ENCODE measurements around the gene OXER1.

OXER1 gene

DNA sequence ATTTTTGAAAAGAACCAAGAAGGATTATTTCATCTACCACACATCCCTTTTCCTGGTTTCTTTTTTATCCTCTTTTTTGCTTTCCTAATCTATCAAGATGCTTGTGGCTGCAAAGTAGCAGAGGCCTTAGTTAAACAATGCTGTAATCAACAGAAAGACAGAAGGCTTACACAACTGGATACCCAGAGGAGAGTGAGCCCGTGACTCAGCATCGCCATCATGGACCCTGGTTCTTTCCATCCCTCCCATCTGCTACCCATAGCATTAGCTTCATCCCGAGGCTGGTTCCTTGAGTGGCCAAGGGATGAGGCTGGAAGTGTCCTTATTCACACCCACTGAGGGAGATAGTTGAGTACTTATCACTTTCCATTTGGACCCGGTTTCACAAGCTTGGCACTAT is 35.9 kb upstream of the OXER1 start:
- no peak for TF ChIP-seq GATA2 (IDR thresholded peaks at IDR 0.05; ENCODE audit: low read depth, low read length)
- no peak for TF ChIP-seq GATA3 (IDR thresholded peaks at IDR 0.05; ENCODE audit: low read depth, low read length)

DNA sequence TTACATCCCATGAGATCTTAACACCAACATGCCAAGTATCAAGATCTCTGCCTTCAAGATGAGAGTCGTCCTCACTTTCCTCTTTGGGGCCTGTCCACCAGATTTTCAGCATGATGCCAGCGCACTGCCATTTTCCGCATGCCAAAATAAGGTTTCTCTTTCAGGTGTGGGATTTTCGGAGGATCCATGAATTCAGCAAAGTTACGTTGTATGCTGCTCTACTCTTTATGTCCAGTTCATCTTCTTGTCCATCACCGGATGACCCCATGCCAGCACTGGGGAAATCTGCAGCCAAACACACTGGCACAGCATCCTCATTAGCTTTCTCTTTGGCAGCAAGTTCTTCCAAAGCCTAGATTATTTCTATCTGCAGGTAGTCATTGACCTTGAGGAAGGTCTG is 33.3 kb upstream of the OXER1 start:
- TF ChIP-seq GATA2 (IDR thresholded peaks at IDR 0.05; ENCODE audit: low read depth, low read length) (no peak), GATA3 (IDR thresholded peaks at IDR 0.05; ENCODE audit: low read depth, low read length) (no peak)

- TF ChIP-seq GATA2 (IDR thresholded peaks at IDR 0.05; ENCODE audit: low read depth, low read length) (no peak), GATA3 (IDR thresholded peaks at IDR 0.05; ENCODE audit: low read depth, low read length) (no peak)
Observed at GRCh38 chr2:42796427-42797248, 32.7 kb upstream of the OXER1 start.

DNA sequence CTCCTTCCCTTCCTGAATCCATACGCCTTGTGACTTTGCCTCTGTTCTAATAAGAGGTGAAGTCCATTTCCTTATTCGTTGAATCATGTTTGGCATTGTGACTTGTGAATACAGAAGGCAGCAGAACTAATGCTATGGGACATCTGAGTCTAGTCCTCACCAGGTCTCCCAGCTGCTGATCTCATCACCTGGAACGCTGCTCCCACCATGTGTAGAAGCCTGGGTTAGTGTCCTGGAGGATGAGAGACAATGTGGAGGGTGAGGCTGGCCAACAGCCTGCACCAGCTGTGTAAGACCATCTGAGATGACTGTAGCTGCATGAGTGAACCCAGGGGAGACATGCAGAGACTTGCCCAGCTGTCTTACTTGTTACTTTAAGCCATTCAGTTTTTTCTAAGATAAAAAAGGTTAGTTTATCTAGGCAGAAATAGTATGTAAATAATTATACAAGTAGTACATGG is 31.9 kb upstream of the OXER1 start:
- no peak for TF ChIP-seq GATA2 (IDR thresholded peaks at IDR 0.05; ENCODE audit: low read depth, low read length)
- no peak for TF ChIP-seq GATA3 (IDR thresholded peaks at IDR 0.05; ENCODE audit: low read depth, low read length)

- TF ChIP-seq GATA2 (IDR thresholded peaks at IDR 0.05; ENCODE audit: low read depth, low read length) (no peak), GATA3 (IDR thresholded peaks at IDR 0.05; ENCODE audit: low read depth, low read length) (no peak)
Observed at GRCh38 chr2:42795275-42795674, 31.3 kb upstream of the OXER1 start.

GRCh38 chr2:42794271-42795046 is 30.5 kb upstream of the OXER1 start:
- TF ChIP-seq GATA3 (IDR thresholded peaks at IDR 0.05; ENCODE audit: low read depth, low read length), result no peak
- TF ChIP-seq GATA2 (IDR thresholded peaks at IDR 0.05; ENCODE audit: low read depth, low read length), result no peak

DNA sequence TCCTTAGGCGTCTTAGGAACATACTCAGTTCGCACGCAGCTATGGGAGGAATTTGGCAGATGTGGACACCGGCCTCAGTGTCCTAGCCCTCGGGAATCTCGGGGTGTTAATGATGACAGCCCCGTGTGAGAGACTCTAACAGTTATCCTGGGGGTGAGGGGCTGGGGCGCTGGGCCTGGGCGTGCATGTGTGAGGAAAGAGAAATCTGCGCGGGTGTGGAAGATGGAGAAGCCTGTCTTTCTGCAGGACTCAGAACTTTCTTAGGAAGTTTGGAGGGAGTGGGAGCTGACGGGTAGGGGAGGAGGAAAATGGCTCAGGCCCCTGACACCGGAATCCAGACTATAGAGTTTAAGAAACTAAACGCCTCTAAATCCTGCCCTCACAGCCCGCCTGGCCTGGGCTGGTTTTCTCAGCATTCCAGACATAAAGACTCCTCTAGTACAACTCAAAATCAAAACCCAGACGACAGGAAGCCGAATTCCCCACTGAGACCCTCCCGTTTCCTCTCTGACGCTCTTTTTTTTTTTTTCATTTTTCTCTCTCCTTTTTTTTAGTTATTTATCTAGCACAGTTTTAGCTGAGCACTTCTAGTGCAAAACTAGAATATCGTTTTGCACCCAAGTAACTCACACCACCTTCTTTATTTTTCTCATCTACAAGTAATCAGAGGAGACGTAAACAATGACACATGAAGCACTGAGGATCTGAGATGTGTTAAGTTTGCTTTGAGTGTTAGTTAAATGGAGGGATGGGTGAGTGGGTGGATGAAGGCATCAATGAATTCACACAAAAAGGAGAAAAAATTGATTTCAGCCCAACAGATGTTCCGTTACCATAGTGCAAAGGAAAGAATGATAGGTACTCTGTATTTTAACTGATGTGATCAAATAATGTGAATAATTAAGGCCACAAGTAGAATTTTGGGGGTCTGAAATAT is 29.7 kb upstream of the OXER1 start:
- TF ChIP-seq GATA3 (IDR thresholded peaks at IDR 0.05; ENCODE audit: low read depth, low read length) (no peak), GATA2 (IDR thresholded peaks at IDR 0.05; ENCODE audit: low read depth, low read length) (no peak)

- TF ChIP-seq GATA2 (IDR thresholded peaks at IDR 0.05; ENCODE audit: low read depth, low read length), result no peak
- TF ChIP-seq GATA3 (IDR thresholded peaks at IDR 0.05; ENCODE audit: low read depth, low read length), result no peak
Observed at GRCh38 chr2:42792583-42793333, 28.8 kb upstream of the OXER1 start, which contains the start of gene HAAO. TSS of gene HAAO (minus strand) at chr2:42792583. CDS start at chr2:42792536, 47 bp downstream.

- no peak for TF ChIP-seq GATA3 (IDR thresholded peaks at IDR 0.05; ENCODE audit: low read depth, low read length)
- no peak for TF ChIP-seq GATA2 (IDR thresholded peaks at IDR 0.05; ENCODE audit: low read depth, low read length)
Observed at GRCh38 chr2:42792087-42792582, 28.2 kb upstream of the OXER1 start.

GRCh38 chr2:42791606-42792005 is 27.7 kb upstream of the OXER1 start:
- TF ChIP-seq GATA3 (IDR thresholded peaks at IDR 0.05; ENCODE audit: low read depth, low read length) (no peak), GATA2 (IDR thresholded peaks at IDR 0.05; ENCODE audit: low read depth, low read length) (no peak)

DNA sequence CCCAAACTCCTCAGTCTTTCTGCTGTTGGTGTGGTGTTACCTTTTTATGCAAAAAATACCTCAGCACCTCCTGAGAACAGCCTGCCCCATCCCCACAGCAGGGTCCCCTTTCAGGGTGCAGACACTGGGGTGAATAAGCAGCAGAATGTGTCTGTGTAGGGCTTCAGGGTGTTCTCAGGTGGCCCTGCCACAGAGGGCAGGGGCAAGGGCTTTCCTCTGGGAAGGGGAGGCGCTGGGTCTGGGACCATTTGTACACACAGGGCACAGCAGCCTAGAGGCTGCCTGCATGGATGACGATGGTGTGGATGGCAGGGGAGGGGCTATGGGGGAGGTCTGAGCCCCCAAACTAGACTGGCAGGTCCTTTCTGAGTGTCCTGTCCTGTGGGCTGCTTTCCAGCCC is 25.8 kb upstream of the OXER1 start:
- no peak for TF ChIP-seq GATA3 (IDR thresholded peaks at IDR 0.05; ENCODE audit: low read depth, low read length)

DNA sequence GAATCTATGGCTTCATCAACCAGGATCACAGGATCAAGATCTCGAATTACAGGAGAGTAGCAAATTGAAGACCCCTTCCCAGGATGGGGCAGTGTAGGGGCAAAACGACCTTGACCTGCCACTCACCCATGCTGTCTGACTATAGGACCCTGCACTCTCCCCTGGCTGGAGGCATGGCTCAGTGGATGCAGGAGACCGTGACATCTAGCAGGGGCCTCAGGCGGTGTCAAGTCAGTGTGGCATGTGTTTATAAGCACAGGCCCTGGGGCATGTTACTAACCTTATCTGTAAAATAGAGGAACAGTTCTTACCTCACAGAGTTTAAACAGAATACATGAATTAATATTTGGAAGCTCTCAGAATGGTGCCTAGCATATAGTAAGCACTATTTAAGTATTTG is 24.9 kb upstream of the OXER1 start:
- TF ChIP-seq GATA3 (IDR thresholded peaks at IDR 0.05; ENCODE audit: low read depth, low read length) (no peak), GATA2 (IDR thresholded peaks at IDR 0.05; ENCODE audit: low read depth, low read length) (no peak)

- TF ChIP-seq GATA2 (IDR thresholded peaks at IDR 0.05; ENCODE audit: low read depth, low read length), result no peak
- no peak for TF ChIP-seq GATA3 (IDR thresholded peaks at IDR 0.05; ENCODE audit: low read depth, low read length)
Observed at GRCh38 chr2:42788478-42788793, 24.5 kb upstream of the OXER1 start.
